HS-5 (cell line): ENCODE measurements around the gene PRKCB.
"Not testable (repeated sequence)": the region's sequence is repeated elsewhere in the genome, so short reads cannot be mapped to it uniquely, and the experiment has no call there.

Experiments used
- DNase-seq: peaks from one replicate; pipeline ENCODE4 v3.0.0-alpha.2; 2012; ENCODE audit warnings: low read depth

PRKCB gene

GRCh38 chr16:24009955-24010354 is 174.2 kb downstream of the PRKCB start:
- no peak for DNase-seq

- DNase-seq: peak; percentile 13
Measured at GRCh38 chr16:24010440-24011089, 174.8 kb downstream of the PRKCB start.

- DNase-seq: no peak
Measured at GRCh38 chr16:24011237-24011636, 175.5 kb downstream of the PRKCB start.

GRCh38 chr16:24013054-24013636 is 177.4 kb downstream of the PRKCB start:
- DNase-seq: no peak

GRCh38 chr16:24013864-24014645 is 178.3 kb downstream of the PRKCB start:
- no peak for DNase-seq

- DNase-seq: not testable (repeated sequence)
Measured at GRCh38 chr16:24014955-24015354, 179.2 kb downstream of the PRKCB start.

GRCh38 chr16:24015923-24016322 is 180.1 kb downstream of the PRKCB start:
- DNase-seq: no peak

GRCh38 chr16:24018485-24018884 is 182.7 kb downstream of the PRKCB start:
- no peak for DNase-seq

GRCh38 chr16:24022797-24023196 is 187.0 kb downstream of the PRKCB start:
- no peak for DNase-seq

GRCh38 chr16:24023621-24024020 is 187.8 kb downstream of the PRKCB start:
- no peak for DNase-seq

GRCh38 chr16:24024971-24025370 is 189.2 kb downstream of the PRKCB start:
- no peak for DNase-seq

- no peak for DNase-seq
Measured at GRCh38 chr16:24027466-24027865, 191.7 kb downstream of the PRKCB start.

GRCh38 chr16:24029841-24030240 is 194.1 kb downstream of the PRKCB start:
- not testable (repeated sequence) for DNase-seq

- no peak for DNase-seq
Measured at GRCh38 chr16:24035127-24035842, 199.5 kb downstream of the PRKCB start.

- no peak for DNase-seq
Measured at GRCh38 chr16:24036038-24036543, 200.3 kb downstream of the PRKCB start.

GRCh38 chr16:24036614-24037013 is 200.8 kb downstream of the PRKCB start:
- no peak for DNase-seq

- DNase-seq: no peak
Measured at GRCh38 chr16:24037335-24037734, 201.6 kb downstream of the PRKCB start.

- peak; percentile 26 for DNase-seq
Measured at GRCh38 chr16:24041834-24042631, 206.2 kb downstream of the PRKCB start.

GRCh38 chr16:24044467-24044866 is 208.7 kb downstream of the PRKCB start:
- no peak for DNase-seq

GRCh38 chr16:24045641-24046040 is 209.9 kb downstream of the PRKCB start:
- DNase-seq: no peak

GRCh38 chr16:24046442-24046841 is 210.7 kb downstream of the PRKCB start:
- no peak for DNase-seq

GRCh38 chr16:24049113-24049512 is 213.3 kb downstream of the PRKCB start:
- no peak for DNase-seq
